HEK293 (cell line): Measurements from ENCODE around the gene DMAC1.

Experiments
- CTCF ChIA-PET: fragments of 350-600 bp; formaldehyde crosslinking; extraction: SDS; loops from one replicate; lab custom pipeline; 2021; ENCODE audit warnings: antibody characterized with exemption; lab: Yijun Ruan, JAX
- POLR2A ChIA-PET: fragments of 300-600 bp; formaldehyde crosslinking; extraction: SDS; loops from one replicate; lab custom pipeline; 2020; ENCODE audit warnings: antibody characterized with exemption, inconsistent platforms; lab: Yijun Ruan, JAX
- H3K27ac ChIP-seq: fragments of 200-500 bp; sonication (Bioruptor generic); 2 replicates; pipeline ENCODE4 v1.5.1; 2014; ENCODE audit warnings: low read depth, low read length, control low read depth, inconsistent platforms; ENCODE audit errors: extremely low read depth
- H3K36me3 ChIP-seq, 2 experiments: fragments of 200-500 bp in 1 of 2; sonication (Bioruptor generic) in 1 of 2; 1 replicate in 1 of 2; 2 replicates in 1 of 2; pipeline ENCODE4 v1.5.1; 2014 to 2017; ENCODE audit warnings: inconsistent platforms in 2 of 2, low read length in 2 of 2; ENCODE audit not compliant: control insufficient read depth in 2 of 2, insufficient read depth in 1 of 2
- H3K4me1 ChIP-seq: fragments of 200-500 bp; sonication (Bioruptor generic); 2 replicates; pipeline ENCODE4 v1.5.1; 2014; ENCODE audit warnings: mild to moderate bottlenecking, low read length, inconsistent platforms; ENCODE audit not compliant: control insufficient read depth, insufficient read depth
- H3K4me3 ChIP-seq: 2 replicates; pipeline ENCODE4 v1.5.1; 2011; ENCODE audit warnings: low read depth, mild to moderate bottlenecking, control low read depth, low read length, moderate library complexity
- H3K9me3 ChIP-seq: fragments of 200-500 bp; sonication (Bioruptor generic); 2 replicates; pipeline ENCODE4 v1.5.1; 2014; ENCODE audit warnings: low read depth, low read length, inconsistent platforms; ENCODE audit not compliant: control insufficient read depth, insufficient read depth
- BCL11A ChIP-seq: fragments of 450-650 bp; formaldehyde crosslinking; IDR thresholded peaks from 2 replicates; pipeline ENCODE4 v1.5.1; 2016; ENCODE audit warnings: low read depth, missing biosample characterization, missing genetic modification characterization
- KLF7 ChIP-seq: fragments of 450-650 bp; formaldehyde crosslinking; IDR thresholded peaks from 2 replicates; pipeline ENCODE4 v1.5.1; 2016; ENCODE audit warnings: missing biosample characterization, missing genetic modification characterization, borderline replicate concordance
- SETDB1 ChIP-seq: IDR thresholded peaks from one replicate; pipeline ENCODE4 v1.6.1; 2017; ENCODE audit warnings: mild to moderate bottlenecking, low read length, moderate library complexity, mixed read lengths; ENCODE audit not compliant: insufficient read length
- SP7 ChIP-seq: fragments of 450-650 bp; formaldehyde crosslinking; IDR thresholded peaks from 2 replicates; pipeline ENCODE4 v1.5.1; 2016; ENCODE audit warnings: missing biosample characterization, missing genetic modification characterization
- ZBTB21 ChIP-seq: fragments of 450-650 bp; formaldehyde crosslinking; IDR thresholded peaks from 2 replicates; pipeline ENCODE4 v1.5.1; 2017; ENCODE audit warnings: missing biosample characterization, missing genetic modification characterization
- ZNF394 ChIP-seq: fragments of 450-650 bp; formaldehyde crosslinking; IDR thresholded peaks from 2 replicates; pipeline ENCODE4 v1.5.1; 2016; ENCODE audit warnings: missing biosample characterization, missing genetic modification characterization, mild to moderate bottlenecking, moderate library complexity, borderline replicate concordance
- ZNF426 ChIP-seq: fragments of 450-650 bp; formaldehyde crosslinking; IDR thresholded peaks from 2 replicates; pipeline ENCODE4 v1.5.1; 2017; ENCODE audit warnings: missing biosample characterization, missing genetic modification characterization, mild to moderate bottlenecking, inconsistent platforms, moderate library complexity
- ZNF530 ChIP-seq: fragments of 450-650 bp; formaldehyde crosslinking; IDR thresholded peaks from 2 replicates; pipeline ENCODE4 v1.5.1; 2016; ENCODE audit warnings: low read depth, missing biosample characterization, missing genetic modification characterization
- ZNF548 ChIP-seq: fragments of 450-650 bp; formaldehyde crosslinking; IDR thresholded peaks from 2 replicates; pipeline ENCODE4 v1.5.1; 2016; ENCODE audit warnings: missing biosample characterization, missing genetic modification characterization
- ZNF747 ChIP-seq: fragments of 450-650 bp; formaldehyde crosslinking; IDR thresholded peaks from 2 replicates; pipeline ENCODE4 v1.5.1; 2016; ENCODE audit warnings: missing biosample characterization, missing genetic modification characterization
- ZSCAN23 ChIP-seq: fragments of 450-650 bp; formaldehyde crosslinking; IDR thresholded peaks from 2 replicates; pipeline ENCODE4 v1.5.1; 2016; ENCODE audit warnings: missing biosample characterization, missing genetic modification characterization
- ZSCAN30 ChIP-seq: fragments of 450-650 bp; IDR thresholded peaks from 2 replicates; pipeline ENCODE4 v1.5.1; 2018; ENCODE audit warnings: missing biosample characterization, mild to moderate bottlenecking, missing genetic modification characterization, moderate library complexity
- TF ChIP-seq, protein P1 (sequence below): fragments of 450-650 bp; formaldehyde crosslinking; IDR thresholded peaks from 2 replicates; pipeline ENCODE4 v1.5.1; 2016; ENCODE audit warnings: missing biosample characterization, missing genetic modification characterization
- TF ChIP-seq, protein P2 (sequence below): fragments of 450-650 bp; formaldehyde crosslinking; IDR thresholded peaks from 2 replicates; pipeline ENCODE4 v1.5.1; 2016; ENCODE audit warnings: missing biosample characterization, missing genetic modification characterization
- TF ChIP-seq, protein P3 (sequence below): fragments of 450-650 bp; formaldehyde crosslinking; IDR thresholded peaks from 2 replicates; pipeline ENCODE4 v1.5.1; 2016; ENCODE audit warnings: missing biosample characterization, missing genetic modification characterization

The DMAC1 gene

DNA sequence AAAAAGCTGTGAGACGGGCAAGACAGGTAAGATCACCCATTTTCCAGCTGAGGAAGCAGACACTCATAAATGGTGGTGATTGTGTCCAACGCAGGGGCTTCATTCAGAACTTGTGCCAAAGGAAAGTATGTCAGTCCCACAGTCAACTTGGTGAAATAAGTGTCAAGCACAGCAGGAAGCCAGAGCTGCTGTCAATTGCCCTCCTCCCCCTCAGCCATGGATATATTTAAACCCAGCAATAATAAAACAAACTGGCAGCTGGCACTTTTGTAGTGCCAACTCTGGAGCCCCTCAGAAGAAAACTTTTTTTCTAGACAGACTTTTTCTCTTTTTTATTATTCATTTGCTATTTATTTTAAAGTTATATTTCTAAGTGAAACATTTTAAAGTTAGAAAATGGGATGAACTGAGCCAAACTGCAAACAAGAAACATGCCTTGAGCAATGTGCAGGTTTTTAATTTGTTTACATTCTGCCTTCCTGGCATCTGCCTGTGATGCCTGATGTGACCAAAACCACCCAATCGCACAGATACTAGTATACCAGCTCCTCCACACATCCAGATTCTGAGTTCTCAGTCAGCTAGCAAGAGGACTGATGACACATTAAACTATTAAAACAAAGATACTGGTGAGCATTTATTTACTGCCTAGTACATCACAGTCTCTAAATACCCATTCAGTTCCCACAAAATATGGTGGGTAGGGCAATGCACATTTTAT, 17.0 kb downstream of the DMAC1 start (continued):
- TF ChIP-seq, protein P1, sequence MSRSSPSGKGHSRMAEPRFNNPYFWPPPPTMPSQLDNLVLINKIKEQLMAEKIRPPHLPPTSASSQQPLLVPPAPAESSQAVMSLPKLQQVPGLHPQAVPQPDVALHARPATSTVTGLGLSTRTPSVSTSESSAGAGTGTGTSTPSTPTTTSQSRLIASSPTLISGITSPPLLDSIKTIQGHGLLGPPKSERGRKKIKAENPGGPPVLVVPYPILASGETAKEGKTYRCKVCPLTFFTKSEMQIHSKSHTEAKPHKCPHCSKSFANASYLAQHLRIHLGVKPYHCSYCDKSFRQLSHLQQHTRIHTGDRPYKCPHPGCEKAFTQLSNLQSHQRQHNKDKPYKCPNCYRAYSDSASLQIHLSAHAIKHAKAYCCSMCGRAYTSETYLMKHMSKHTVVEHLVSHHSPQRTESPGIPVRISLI, result no peak
- TF ChIP-seq ZNF747 (tag by site-specific recombination), result no peak
- TF ChIP-seq, all 188 proteins: peak for 0

DNA sequence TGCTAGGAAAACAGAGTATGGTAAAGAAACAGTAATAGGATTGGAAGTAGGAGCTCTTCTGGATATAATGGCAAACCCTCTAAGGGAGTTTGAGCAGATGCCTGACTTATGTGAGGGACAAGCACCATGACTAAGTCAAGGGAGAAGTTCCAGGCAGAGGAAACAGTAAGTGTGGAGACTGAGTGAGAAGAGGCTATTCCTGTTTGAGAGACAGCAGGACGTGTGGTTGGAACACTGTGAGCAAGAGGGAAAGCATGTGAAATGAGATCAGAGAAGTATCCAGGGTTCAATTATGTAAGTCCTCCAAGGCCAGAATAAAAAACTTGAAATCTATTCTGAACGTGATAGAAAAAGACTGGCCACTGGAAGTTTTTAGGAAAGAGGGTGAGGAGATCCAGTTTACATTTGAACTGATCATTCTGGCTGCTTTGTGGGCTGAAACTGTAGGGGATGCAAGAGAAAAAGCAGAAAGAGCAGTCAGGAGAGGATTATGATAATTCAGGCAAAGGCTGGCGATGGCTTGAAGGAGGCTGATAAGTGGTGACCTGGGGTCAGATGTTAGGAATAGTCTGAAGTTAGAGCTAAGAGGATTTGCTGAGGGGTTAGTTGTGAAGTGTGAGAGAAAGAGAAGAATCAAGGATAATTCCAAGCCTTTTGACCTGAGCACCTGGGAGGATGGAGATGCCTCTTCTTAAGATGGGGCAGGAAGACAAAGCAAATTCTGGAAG, 19.2 kb downstream of the DMAC1 start:
- Histone ChIP-seq H3K27ac (no peak overlapping the region), H3K36me3 (no peaks in the 10 kb centered on the region), H3K4me1 (peaks cover 2% of the 10 kb centered on the region; the same call in 1 of the 2 replicates), H3K9me3 (no peaks in the 10 kb centered on the region), H3K4me3 (no peak overlapping the region)
- TF ChIP-seq, protein P2, sequence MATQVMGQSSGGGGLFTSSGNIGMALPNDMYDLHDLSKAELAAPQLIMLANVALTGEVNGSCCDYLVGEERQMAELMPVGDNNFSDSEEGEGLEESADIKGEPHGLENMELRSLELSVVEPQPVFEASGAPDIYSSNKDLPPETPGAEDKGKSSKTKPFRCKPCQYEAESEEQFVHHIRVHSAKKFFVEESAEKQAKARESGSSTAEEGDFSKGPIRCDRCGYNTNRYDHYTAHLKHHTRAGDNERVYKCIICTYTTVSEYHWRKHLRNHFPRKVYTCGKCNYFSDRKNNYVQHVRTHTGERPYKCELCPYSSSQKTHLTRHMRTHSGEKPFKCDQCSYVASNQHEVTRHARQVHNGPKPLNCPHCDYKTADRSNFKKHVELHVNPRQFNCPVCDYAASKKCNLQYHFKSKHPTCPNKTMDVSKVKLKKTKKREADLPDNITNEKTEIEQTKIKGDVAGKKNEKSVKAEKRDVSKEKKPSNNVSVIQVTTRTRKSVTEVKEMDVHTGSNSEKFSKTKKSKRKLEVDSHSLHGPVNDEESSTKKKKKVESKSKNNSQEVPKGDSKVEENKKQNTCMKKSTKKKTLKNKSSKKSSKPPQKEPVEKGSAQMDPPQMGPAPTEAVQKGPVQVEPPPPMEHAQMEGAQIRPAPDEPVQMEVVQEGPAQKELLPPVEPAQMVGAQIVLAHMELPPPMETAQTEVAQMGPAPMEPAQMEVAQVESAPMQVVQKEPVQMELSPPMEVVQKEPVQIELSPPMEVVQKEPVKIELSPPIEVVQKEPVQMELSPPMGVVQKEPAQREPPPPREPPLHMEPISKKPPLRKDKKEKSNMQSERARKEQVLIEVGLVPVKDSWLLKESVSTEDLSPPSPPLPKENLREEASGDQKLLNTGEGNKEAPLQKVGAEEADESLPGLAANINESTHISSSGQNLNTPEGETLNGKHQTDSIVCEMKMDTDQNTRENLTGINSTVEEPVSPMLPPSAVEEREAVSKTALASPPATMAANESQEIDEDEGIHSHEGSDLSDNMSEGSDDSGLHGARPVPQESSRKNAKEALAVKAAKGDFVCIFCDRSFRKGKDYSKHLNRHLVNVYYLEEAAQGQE (tag by site-specific recombination), result no peak
- TF ChIP-seq ZNF530 (tag by site-specific recombination) (no peak), ZBTB21 (no peak), SETDB1 (no peak)
- ChIA-PET POLR2A (no interaction called here), CTCF (no interaction called here)

DNA sequence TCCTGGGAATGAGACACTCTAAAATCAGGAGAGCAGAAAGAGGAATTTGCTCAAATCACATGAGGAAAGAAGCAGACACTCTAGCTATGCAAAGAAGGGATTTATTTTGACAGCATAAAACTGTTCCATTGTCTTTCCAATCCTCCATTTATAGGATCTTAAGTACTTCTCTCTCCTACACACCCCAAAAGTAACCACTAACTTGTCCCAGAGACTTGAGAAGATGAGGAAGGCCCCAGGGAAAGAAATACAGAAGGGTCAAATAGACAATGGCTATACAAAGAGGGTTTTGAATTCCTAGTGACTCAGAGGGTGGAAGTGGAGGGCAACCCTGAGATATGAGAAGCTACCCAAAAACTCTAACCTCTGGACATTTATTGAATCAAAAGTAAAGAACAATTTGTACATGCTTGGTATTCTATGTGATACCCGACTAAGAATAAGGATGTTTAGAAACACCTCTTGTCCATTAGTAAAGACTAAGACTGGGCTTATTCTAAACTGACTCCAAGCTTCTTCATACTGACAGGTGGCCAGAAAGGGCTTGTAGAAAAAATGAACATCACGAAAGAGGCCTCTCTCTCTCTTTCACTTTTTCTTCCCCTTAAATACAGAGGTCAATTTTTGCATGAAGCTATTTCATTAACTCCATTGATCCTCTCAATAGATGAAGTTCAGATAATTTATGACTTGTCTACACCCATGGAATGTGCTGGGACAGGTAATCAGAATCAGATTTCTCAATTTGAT, 20.6 kb downstream of the DMAC1 start:
- Histone ChIP-seq H3K36me3 (no peaks in the 10 kb centered on the region), H3K27ac (no peak overlapping the region), H3K9me3 (no peaks in the 10 kb centered on the region), H3K4me3 (no peak overlapping the region), H3K4me1 (peaks cover 2% of the 10 kb centered on the region; the same call in 1 of the 2 replicates)
- POLR2A ChIA-PET, result no interaction called here
- no peak for TF ChIP-seq ZSCAN23 (tag by site-specific recombination)
- TF ChIP-seq ZSCAN30 (tag by site-specific recombination), result no peak
- TF ChIP-seq ZNF426 (tag by site-specific recombination), result no peak
- TF ChIP-seq BCL11A (tag by site-specific recombination), result no peak
- TF ChIP-seq, protein P3, sequence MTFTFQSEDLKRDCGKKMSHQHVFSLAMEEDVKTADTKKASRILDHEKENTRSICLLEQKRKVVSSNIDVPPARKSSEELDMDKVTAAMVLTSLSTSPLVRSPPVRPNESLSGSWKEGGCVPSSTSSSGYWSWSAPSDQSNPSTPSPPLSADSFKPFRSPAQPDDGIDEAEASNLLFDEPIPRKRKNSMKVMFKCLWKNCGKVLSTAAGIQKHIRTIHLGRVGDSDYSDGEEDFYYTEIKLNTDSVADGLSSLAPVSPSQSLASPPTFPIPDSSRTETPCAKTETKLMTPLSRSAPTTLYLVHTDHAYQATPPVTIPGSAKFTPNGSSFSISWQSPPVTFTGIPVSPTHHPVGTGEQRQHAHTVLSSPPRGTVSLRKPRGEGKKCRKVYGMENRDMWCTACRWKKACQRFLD, result no peak
- TF ChIP-seq SP7 (tag by site-specific recombination), result no peak
- no peak for TF ChIP-seq ZNF548 (tag by site-specific recombination)
- TF ChIP-seq KLF7, result no peak
- TF ChIP-seq ZNF394, result no peak
- CTCF ChIA-PET, result interaction anchor here (0.7 kb wide), 1 partner anchor 107 kb away, joined by 6 read pairs; no protein-coding TSS in a partner anchor
